Measurements from ENCODE around the gene FRS2. TPM values are rescaled to one million over a fixed set of nuclear protein-coding genes. Genes with fewer than 3 reads are reported as not detected.

The FRS2 gene
- total RNA-seq, 1 experiment from 2014 or later: 33.7 TPM

DNA sequence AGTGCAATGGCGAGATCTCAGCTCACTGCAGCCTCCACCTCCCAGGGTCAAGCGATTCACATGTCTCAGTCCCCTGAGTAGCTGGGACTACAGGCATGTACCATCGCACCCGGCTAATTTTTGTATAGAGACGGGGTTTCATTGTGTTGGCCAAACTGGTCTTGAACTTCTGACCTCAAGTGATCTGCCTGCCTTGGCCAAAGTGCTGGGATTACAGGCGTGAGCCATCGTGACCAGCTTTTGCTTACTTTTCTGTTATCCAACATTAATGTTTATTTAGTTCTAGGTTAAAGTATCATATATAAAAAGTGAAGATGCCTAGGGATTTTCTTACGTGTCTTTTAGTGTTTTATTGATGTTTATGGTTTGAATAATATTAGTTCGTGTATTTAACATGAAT, 86.2 kb downstream of the FRS2 start:
- Histone ChIP-seq H3K23me2 (ENCODE audit: insufficient read length, low read depth, low read length, poor library complexity, severe bottlenecking) (no peaks in the 10 kb centered on the region), H2BK12ac (ENCODE audit: insufficient read length, low read depth, low read length) (no peak overlapping the region), H3K4ac (ENCODE audit: low read depth, low read length) (no peak overlapping the region), H3K4me2 (ENCODE audit: insufficient read depth, insufficient read length, low read length) (no peak overlapping the region), H3K9ac (ENCODE audit: extremely low read depth, insufficient read length, low read length) (no peak overlapping the region), H3K79me1 (ENCODE audit: insufficient read depth, low read depth, low read length, poor library complexity, severe bottlenecking) (peaks cover 2% of the 10 kb centered on the region), H4K5ac (ENCODE audit: insufficient read length, low read depth, low read length) (no peak overlapping the region), H2BK5ac (ENCODE audit: insufficient read length, low read length) (no peak overlapping the region), H2BK20ac (ENCODE audit: low read depth, low read length, poor library complexity, severe bottlenecking) (no peak overlapping the region), H3K18ac (ENCODE audit: insufficient read length, low read depth, low read length) (no peak overlapping the region), H3K27ac (ENCODE audit: insufficient read length, low read depth, low read length) (no peak overlapping the region), H3K4me1 (ENCODE audit: insufficient read depth, low read length) (no peaks in the 10 kb centered on the region), H2BK120ac (ENCODE audit: low read depth, low read length, poor library complexity, severe bottlenecking) (no peak overlapping the region), H4K20me1 (ENCODE audit: control insufficient read depth, insufficient read depth, insufficient read length) (no peaks in the 10 kb centered on the region), H3K23ac (ENCODE audit: insufficient read length, low read depth, low read length) (no peak overlapping the region), H3K56ac (ENCODE audit: insufficient read length, low read depth, low read length) (no peak overlapping the region), H3K9me3 (ENCODE audit: control insufficient read depth, low read depth, low read length) (no peaks in the 10 kb centered on the region), H2AK5ac (ENCODE audit: insufficient read length, low read length) (no peak overlapping the region), H3K79me2 (ENCODE audit: insufficient read depth, low read length) (no peaks in the 10 kb centered on the region; the same call in 1 of the 2 replicates), H2AFZ (ENCODE audit: low read length) (no peak overlapping the region), H3K27me3 (ENCODE audit: insufficient read depth, low read length) (no peaks in the 10 kb centered on the region), H3K14ac (ENCODE audit: insufficient read depth, low read length) (no peak overlapping the region), H4K8ac (replicated peaks; ENCODE audit: insufficient read length, low read depth, low read length) (no peak overlapping the region), H3T11ph (ENCODE audit: low read length) (no peak overlapping the region), H4K91ac (ENCODE audit: insufficient read length, low read depth, low read length) (no peak overlapping the region), H2BK15ac (ENCODE audit: low read depth, low read length) (no peak overlapping the region)
- no peak for DNase-seq
- Mint-ChIP-seq H3K4me3 (no peak overlapping the region), H3K27ac (no peak overlapping the region), H3K27me3 (ENCODE audit: low read depth) (no peaks in the 10 kb centered on the region), H3K4me1 (no peaks in the 10 kb centered on the region), H3K36me3 (ENCODE audit: insufficient read depth in 1 of 3, low read depth in 3 of 3) (no peaks in the 10 kb centered on the region), H3K9me3 (no peaks in the 10 kb centered on the region)
- 100% methylated on average over 2 of the region's 9 CpGs for WGBS (ENCODE audit: extremely low coverage, insufficient read length, low lambda C conversion rate)
- TF ChIP-seq, protein P1, sequence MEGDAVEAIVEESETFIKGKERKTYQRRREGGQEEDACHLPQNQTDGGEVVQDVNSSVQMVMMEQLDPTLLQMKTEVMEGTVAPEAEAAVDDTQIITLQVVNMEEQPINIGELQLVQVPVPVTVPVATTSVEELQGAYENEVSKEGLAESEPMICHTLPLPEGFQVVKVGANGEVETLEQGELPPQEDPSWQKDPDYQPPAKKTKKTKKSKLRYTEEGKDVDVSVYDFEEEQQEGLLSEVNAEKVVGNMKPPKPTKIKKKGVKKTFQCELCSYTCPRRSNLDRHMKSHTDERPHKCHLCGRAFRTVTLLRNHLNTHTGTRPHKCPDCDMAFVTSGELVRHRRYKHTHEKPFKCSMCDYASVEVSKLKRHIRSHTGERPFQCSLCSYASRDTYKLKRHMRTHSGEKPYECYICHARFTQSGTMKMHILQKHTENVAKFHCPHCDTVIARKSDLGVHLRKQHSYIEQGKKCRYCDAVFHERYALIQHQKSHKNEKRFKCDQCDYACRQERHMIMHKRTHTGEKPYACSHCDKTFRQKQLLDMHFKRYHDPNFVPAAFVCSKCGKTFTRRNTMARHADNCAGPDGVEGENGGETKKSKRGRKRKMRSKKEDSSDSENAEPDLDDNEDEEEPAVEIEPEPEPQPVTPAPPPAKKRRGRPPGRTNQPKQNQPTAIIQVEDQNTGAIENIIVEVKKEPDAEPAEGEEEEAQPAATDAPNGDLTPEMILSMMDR (conservative IDR thresholded peaks at IDR 0.05): no peak
